ENCODE measurements around the gene ZKSCAN4.

ZKSCAN4 gene

GRCh38 chr6:28263922-28264321, 11.9 kb upstream of the ZKSCAN4 start:
- TF ChIP-seq, protein P1, sequence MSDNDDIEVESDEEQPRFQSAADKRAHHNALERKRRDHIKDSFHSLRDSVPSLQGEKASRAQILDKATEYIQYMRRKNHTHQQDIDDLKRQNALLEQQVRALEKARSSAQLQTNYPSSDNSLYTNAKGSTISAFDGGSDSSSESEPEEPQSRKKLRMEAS (IDR thresholded peaks at IDR 0.05) = no peak
- TF ChIP-seq RAD21 (IDR thresholded peaks at IDR 0.05; ENCODE audit: low read depth) (no peak), YY1 (IDR thresholded peaks at IDR 0.05; ENCODE audit: low read depth) (no peak), REST (IDR thresholded peaks at IDR 0.05; ENCODE audit: low read depth) (no peak), ZBTB7A (IDR thresholded peaks at IDR 0.05; ENCODE audit: low read depth) (no peak), TEAD4 (IDR thresholded peaks at IDR 0.05) (no peak), FOXM1 (IDR thresholded peaks at IDR 0.05; ENCODE audit: borderline replicate concordance, low read depth) (no peak), EP300 (IDR thresholded peaks at IDR 0.05; ENCODE audit: borderline replicate concordance) (no peak), CEBPB (IDR thresholded peaks at IDR 0.05) (no peak), NFIC (IDR thresholded peaks at IDR 0.05) (no peak), CREB1 (IDR thresholded peaks at IDR 0.05; ENCODE audit: low read depth) (no peak)

DNA sequence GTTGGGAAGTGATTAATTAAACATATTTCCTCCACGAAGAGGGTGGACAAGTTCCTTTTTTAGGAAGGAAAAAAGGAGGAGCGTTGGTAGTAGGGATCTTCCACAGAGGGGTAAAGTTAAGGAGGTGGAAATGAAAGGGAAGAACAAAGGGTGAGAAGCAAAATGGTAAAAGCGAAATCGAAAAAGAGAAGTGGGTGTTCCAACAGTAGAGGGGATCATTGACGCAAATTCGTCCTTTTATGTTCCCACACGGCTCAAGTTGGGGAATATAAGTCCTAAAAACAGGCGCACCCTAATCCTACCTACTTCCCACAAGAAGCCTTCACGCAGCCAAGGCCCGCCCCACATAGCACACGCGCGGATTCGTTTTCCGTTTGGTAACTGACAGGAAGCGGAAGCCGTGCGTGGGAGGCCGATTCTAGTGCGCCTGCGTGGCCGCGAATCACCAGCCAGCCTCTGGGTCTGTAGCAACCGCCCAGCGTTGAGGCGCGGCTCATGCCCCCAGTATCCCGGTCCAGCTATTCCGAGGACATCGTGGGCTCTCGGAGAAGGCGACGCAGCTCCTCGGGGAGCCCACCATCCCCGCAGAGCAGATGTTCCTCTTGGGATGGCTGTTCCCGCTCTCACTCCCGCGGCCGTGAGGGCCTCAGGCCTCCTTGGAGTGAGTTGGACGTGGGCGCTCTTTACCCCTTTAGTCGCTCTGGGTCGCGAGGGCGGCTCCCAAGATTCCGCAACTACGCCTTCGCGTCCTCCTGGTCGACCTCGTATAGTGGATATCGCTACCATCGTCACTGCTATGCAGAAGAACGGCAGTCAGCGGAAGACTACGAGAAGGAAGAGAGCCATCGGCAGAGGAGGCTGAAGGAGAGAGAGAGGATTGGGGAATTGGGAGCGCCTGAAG, 7.1 kb upstream of the ZKSCAN4 start, which contains the start of gene NKAPL:
TSS of gene NKAPL (plus strand) at position 421 of the 901 bp plus-strand sequence. CDS start at position 496, 75 bp downstream.
- TF ChIP-seq NFIC (IDR thresholded peaks at IDR 0.05) = no peak
- no peak for TF ChIP-seq REST (IDR thresholded peaks at IDR 0.05; ENCODE audit: low read depth)
- no peak for TF ChIP-seq ZBTB7A (IDR thresholded peaks at IDR 0.05; ENCODE audit: low read depth)
- no peak for TF ChIP-seq CEBPB (IDR thresholded peaks at IDR 0.05)
- TF ChIP-seq, protein P1 (IDR thresholded peaks at IDR 0.05) = no peak
- no peak for TF ChIP-seq TEAD4 (IDR thresholded peaks at IDR 0.05)
- TF ChIP-seq USF1 (IDR thresholded peaks at IDR 0.05) = no peak
- no peak for TF ChIP-seq CREB1 (IDR thresholded peaks at IDR 0.05; ENCODE audit: low read depth)

- no peak for TF ChIP-seq ZBTB7A (IDR thresholded peaks at IDR 0.05; ENCODE audit: low read depth)
- TF ChIP-seq YY1 (IDR thresholded peaks at IDR 0.05; ENCODE audit: low read depth) = no peak
- TF ChIP-seq EP300 (IDR thresholded peaks at IDR 0.05; ENCODE audit: borderline replicate concordance) = no peak
- TF ChIP-seq TCF12 (IDR thresholded peaks at IDR 0.05; ENCODE audit: low read depth) = no peak
- TF ChIP-seq TAF1 (IDR thresholded peaks at IDR 0.05; ENCODE audit: low read depth) = no peak
- no peak for TF ChIP-seq REST (IDR thresholded peaks at IDR 0.05; ENCODE audit: low read depth)
- TF ChIP-seq RAD21 (IDR thresholded peaks at IDR 0.05; ENCODE audit: low read depth) = no peak
- TF ChIP-seq NFIC (IDR thresholded peaks at IDR 0.05) = no peak
- no peak for TF ChIP-seq EGR1 (IDR thresholded peaks at IDR 0.05)
- TF ChIP-seq CEBPB (IDR thresholded peaks at IDR 0.05) = no peak
- TF ChIP-seq, protein P1 (IDR thresholded peaks at IDR 0.05) = no peak
- TF ChIP-seq USF1 (IDR thresholded peaks at IDR 0.05) = no peak
Observed at GRCh38 chr6:28257042-28257441, 5.0 kb upstream of the ZKSCAN4 start.

DNA sequence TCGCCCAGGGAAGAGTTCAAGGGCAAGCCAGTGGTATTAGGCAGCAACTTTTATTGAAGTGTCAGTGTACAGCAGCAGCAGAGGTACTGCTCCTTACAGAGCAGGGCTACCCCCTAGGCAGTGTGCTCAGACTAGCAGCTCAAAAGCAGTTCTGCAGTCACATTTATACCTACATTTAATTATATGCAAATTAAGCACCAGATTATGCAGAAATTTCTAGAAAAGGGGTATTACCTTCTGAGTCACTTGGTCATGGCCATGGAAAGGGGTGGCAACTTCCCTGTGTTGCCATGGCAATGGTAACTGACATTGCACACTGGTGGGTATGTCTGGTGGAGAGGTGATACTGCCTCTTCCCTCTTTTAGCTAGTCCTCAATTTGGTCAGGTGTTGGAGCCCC, 2.1 kb upstream of the ZKSCAN4 start:
- TF ChIP-seq FOXM1 (IDR thresholded peaks at IDR 0.05; ENCODE audit: borderline replicate concordance, low read depth) (no peak), REST (IDR thresholded peaks at IDR 0.05; ENCODE audit: low read depth) (no peak)
